ENCODE data around the gene RPS6KL1. TPM values are rescaled to one million over a fixed set of nuclear protein-coding genes. Genes with fewer than 3 reads are reported as not detected.

The RPS6KL1 gene
- total RNA-seq, 1 donor from 2014 or later, result 20.5 TPM

DNA sequence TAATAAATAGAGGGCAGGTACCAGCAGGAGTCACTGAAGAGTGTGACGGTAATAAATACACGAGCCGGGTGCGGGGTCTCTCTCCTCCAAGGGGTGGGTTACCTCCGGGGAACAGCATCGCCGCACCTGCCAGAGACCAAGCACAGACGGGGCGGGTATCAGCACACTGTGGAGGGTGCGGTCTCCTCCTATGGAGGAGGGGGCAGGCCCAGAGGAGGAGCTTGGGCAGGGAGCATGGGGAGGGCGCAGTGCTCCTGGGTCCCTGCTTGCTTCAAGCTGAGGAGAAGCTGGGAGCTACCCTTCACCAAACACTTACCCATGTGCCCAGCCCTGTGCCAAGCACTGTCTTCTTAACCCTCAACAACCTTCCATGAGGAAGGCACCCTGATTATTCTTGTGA is 19.5 kb upstream of the RPS6KL1 start:
- Histone ChIP-seq H3K27ac (replicated peaks) (peak overlapping the region; percentile 94), H3K4me1 (peaks cover 70% of the 10 kb centered on the region), H3K27me3 (ENCODE audit: low read depth) (no peaks in the 10 kb centered on the region), H3K9me3 (replicated peaks) (no peaks in the 10 kb centered on the region), H3K36me3 (no peaks in the 10 kb centered on the region), H3K4me3 (no peak overlapping the region)
- DNase-seq, result no peak
- intact Hi-C loops (cut with micrococcal nuclease), result loop anchor here (10.0 kb wide), 1 partner anchor 122 kb away; the partner anchor contains the start of genes ACYP1 and ZC2HC1C
- TF ChIP-seq, protein P1, sequence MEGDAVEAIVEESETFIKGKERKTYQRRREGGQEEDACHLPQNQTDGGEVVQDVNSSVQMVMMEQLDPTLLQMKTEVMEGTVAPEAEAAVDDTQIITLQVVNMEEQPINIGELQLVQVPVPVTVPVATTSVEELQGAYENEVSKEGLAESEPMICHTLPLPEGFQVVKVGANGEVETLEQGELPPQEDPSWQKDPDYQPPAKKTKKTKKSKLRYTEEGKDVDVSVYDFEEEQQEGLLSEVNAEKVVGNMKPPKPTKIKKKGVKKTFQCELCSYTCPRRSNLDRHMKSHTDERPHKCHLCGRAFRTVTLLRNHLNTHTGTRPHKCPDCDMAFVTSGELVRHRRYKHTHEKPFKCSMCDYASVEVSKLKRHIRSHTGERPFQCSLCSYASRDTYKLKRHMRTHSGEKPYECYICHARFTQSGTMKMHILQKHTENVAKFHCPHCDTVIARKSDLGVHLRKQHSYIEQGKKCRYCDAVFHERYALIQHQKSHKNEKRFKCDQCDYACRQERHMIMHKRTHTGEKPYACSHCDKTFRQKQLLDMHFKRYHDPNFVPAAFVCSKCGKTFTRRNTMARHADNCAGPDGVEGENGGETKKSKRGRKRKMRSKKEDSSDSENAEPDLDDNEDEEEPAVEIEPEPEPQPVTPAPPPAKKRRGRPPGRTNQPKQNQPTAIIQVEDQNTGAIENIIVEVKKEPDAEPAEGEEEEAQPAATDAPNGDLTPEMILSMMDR (IDR thresholded peaks at IDR 0.05; ENCODE audit: borderline replicate concordance), result no peak

DNA sequence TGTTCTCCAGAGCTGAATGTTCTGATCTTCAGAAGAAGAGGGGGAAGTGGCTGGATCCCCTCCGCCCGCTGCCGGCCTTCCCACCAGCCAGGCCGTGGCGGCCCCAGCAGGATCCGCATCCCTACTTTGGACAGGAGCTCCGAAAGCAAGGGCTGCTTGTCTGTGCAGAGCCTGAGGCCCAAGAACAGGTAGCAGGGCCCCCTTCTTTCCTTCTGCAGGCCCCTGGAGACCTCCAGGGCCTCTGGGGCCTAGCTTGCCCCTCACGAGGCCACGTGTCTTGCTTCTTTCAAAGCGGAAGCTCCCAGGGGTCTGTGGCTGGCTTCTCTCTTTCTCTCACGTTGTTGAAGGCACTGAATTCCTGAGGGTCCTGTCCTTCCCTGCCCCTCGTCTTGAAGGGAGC is 19.1 kb upstream of the RPS6KL1 start:
- Histone ChIP-seq H3K27me3 (ENCODE audit: low read depth) (no peaks in the 10 kb centered on the region), H3K4me1 (peaks cover 66% of the 10 kb centered on the region), H3K9me3 (replicated peaks) (no peaks in the 10 kb centered on the region), H3K27ac (replicated peaks) (peak overlapping the region; percentile 94), H3K36me3 (no peaks in the 10 kb centered on the region), H3K4me3 (peak overlapping the region; percentile 19)
- intact Hi-C loops (cut with micrococcal nuclease), result loop anchor here (10.0 kb wide), 1 partner anchor 123 kb away; the partner anchor contains the start of genes ACYP1 and ZC2HC1C
- DNase-seq, result no peak
- TF ChIP-seq, protein P1 (IDR thresholded peaks at IDR 0.05; ENCODE audit: borderline replicate concordance), result no peak

DNA sequence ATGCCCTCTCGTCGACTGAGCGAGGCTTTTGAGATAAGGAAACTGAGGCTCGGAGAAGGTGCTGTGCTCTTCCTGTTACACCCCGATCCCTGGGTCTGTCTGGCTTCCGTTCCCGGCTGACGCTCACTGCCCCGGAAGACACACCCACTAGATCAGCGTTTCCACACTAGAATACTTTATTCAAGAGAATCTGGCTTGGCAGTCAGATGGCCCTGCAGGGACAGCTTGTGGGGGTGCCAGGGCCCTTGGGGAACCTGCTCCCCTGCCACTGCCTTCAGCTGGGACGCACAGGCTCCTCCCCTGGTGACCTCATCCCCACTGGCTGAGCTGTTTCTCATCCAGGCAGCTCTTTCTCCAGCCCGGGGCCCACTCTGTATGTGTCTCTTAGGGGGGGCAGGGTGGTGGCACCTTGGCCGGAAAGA is 18.6 kb upstream of the RPS6KL1 start:
- TF ChIP-seq, protein P1 (IDR thresholded peaks at IDR 0.05; ENCODE audit: borderline replicate concordance), result no peak
- Histone ChIP-seq H3K4me1 (peaks cover 61% of the 10 kb centered on the region), H3K27me3 (ENCODE audit: low read depth) (no peaks in the 10 kb centered on the region), H3K4me3 (peak overlapping the region; percentile 19), H3K36me3 (no peaks in the 10 kb centered on the region), H3K27ac (replicated peaks) (peak overlapping the region; percentile 94), H3K9me3 (replicated peaks) (no peaks in the 10 kb centered on the region)
- DNase-seq, result peak; percentile 58
- intact Hi-C loops (cut with micrococcal nuclease), result loop anchor here (10.0 kb wide), 1 partner anchor 123 kb away; the partner anchor contains the start of genes ACYP1 and ZC2HC1C

GRCh38 chr14:74940956-74941565 is 18.0 kb upstream of the RPS6KL1 start:
- H3K9me3 ChIP-seq (replicated peaks), result no peaks in the 10 kb centered on the region
- TF ChIP-seq, protein P1 (IDR thresholded peaks at IDR 0.05; ENCODE audit: borderline replicate concordance), result no peak
- DNase-seq, result no peak
- no peaks in the 10 kb centered on the region for H3K36me3 ChIP-seq
- H3K4me1 ChIP-seq, result peaks cover 54% of the 10 kb centered on the region
- H3K4me3 ChIP-seq, result no peak overlapping the region
- peak overlapping the region; percentile 94 for H3K27ac ChIP-seq (replicated peaks)
- intact Hi-C loops (cut with micrococcal nuclease), result loop anchor here (10.0 kb wide), 1 partner anchor 124 kb away; the partner anchor contains the start of genes ACYP1 and ZC2HC1C
- no peaks in the 10 kb centered on the region for H3K27me3 ChIP-seq (ENCODE audit: low read depth)

- TF ChIP-seq, protein P1 (IDR thresholded peaks at IDR 0.05; ENCODE audit: borderline replicate concordance), result no peak
- Histone ChIP-seq H3K27ac (replicated peaks) (peak overlapping the region; percentile 94), H3K9me3 (replicated peaks) (no peaks in the 10 kb centered on the region), H3K36me3 (no peaks in the 10 kb centered on the region), H3K4me1 (peaks cover 73% of the 10 kb centered on the region), H3K4me3 (no peak overlapping the region), H3K27me3 (ENCODE audit: low read depth) (no peaks in the 10 kb centered on the region)
- intact Hi-C loops (cut with micrococcal nuclease), result no loop called here
- no peak for DNase-seq
These were observed 15.8 kb upstream of the RPS6KL1 start for GRCh38 chr14:74938531-74939495.

Measured in left ventricle myocardium inferior (tissue), 1 donor.